Activated CD8-positive, alpha-beta memory T cell treated with anti-CD3 and anti-CD28 coated beads for 48 hours (primary cell): Measurements from ENCODE around the gene SOX2.
"Not testable (repeated sequence)": the region's sequence is repeated elsewhere in the genome, so short reads cannot be mapped to it uniquely, and the experiment has no call there.

Experiments
- DNase-seq, 3 experiments: peaks; one replicate each; pipeline ENCODE4 v3.0.0-alpha.2; 2020; ENCODE audit warnings: low read depth in 2 of 3, low spot score in 2 of 3

The SOX2 gene

DNA sequence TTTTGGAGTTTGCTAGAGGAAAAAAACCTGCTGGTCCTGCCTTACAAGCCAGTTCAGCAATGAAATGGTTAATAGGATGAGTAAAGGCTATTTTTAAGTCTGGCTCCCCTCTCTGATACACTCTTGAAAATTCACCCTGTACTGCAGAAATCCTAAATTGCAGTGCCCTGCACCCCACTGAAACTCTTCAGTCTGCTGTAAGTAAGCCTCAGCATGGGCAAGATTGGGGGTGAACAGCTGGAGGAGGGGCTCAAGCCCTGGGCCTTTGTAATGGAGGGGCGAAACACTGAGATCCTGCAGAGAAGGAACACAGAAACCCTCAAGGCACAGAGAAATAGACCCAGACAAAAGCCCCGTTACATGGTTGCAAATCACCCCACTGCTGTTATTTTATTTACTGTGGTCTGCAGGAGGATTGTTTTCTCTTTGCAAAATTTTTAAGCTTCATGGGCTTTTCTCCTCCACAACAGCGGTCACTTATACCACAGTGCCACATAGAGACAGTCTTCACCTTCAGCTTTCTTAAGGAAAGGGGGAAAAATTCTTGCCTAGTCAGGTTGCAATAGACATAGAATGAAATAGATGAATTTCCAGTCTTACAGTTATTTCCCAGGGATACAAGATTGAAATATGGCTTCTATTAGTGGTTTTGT lies 45.0 kb downstream of the SOX2 start:
- no peak for DNase-seq

DNA sequence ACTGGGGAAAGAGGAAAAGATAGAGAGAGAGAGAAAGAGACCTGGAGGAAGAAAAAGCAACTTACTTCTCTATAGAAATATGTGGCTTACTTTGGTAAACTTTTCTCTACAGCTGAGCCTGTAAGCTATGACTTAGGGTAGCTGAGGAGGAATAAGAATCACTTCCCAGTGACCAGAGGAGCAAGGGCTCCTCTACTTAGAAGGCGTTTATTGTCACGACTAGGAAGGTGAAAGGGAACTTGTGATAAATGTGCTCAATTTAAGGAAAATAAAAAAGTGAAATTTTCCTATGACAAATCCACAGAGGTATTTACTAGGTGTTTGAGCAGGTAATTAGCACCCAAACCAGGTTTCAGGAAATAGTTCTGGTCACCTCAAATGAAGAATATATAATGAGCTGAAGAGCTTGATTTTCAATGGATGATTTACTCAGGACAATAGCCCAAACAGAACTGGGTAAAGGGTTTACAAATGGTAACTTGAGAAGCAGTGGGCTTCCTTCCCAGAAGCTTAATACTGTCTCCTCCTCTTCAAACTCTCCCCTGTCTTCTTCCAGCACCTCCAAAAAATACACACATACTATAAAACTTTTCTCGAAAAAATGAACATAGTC lies 46.1 kb downstream of the SOX2 start:
- no peak for DNase-seq

DNA sequence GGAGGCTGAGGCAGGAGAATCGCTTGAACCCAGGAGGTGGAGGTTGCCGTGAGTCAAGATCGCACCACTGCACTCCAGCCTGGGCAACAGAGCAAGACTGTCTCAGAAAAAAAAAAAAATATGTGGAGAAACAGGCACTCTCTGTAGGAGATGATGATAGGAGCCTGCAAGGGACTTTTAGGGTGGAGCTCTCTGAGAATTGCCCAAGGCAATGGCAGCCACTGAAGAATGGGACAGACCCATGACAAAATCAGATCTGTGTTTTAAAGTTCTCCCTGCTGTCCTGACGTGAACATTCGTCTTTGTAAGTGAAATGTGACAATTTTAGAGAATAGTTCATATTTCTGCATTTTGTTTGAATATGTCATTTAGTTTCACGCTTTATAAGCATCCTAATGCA lies 50.2 kb downstream of the SOX2 start:
- no peak for DNase-seq

DNA sequence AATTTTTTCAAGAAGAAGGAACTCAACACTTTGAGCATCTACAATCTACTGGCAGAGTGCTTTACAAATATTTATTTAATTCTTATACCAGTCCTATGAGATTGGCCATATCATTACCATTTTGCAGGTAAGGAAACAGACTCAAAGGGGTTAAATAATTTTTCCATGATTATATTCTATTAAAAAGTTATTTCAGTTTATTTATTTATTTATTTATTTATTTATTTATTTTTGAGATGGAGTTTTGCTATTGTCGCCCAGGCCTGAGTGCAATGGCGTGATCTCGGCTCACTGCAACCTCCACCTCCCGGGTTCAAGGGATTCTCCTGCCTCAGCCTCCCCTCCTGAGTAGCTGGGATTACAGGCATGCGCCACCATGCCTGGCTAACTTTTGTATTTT lies 52.3 kb downstream of the SOX2 start:
- DNase-seq = not testable (repeated sequence)
